GM12872 (cell line): ENCODE data around the gene BIN2.

ENCODE experiments used
- CTCF ChIP-seq: IDR thresholded peaks from 3 replicates; pipeline ENCODE4 v1.5.1; 2011; ENCODE audit warnings: low read depth, mild to moderate bottlenecking, low read length, moderate library complexity; ENCODE audit not compliant: insufficient read depth

Gene BIN2

GRCh38 chr12:51254536-51254935 is 69.4 kb downstream of the BIN2 start:
- TF ChIP-seq CTCF, result no peak

- TF ChIP-seq CTCF, result no peak
Measured at GRCh38 chr12:51253276-51253675, 70.7 kb downstream of the BIN2 start.

GRCh38 chr12:51247523-51248206 is 76.3 kb downstream of the BIN2 start:
- TF ChIP-seq CTCF, result no peak

GRCh38 chr12:51246254-51246853 is 77.6 kb downstream of the BIN2 start:
- 0 out of 3 replicates have a peak, but pooled peaks have one; percentile 24 for TF ChIP-seq CTCF

- TF ChIP-seq CTCF, result no peak
Measured at GRCh38 chr12:51245476-51246253, 78.3 kb downstream of the BIN2 start.

GRCh38 chr12:51244269-51244668 is 79.7 kb downstream of the BIN2 start:
- TF ChIP-seq CTCF, result no peak

GRCh38 chr12:51242876-51243275 is 81.1 kb downstream of the BIN2 start:
- no peak for TF ChIP-seq CTCF
